Mesothelial cell of epicardium (in vitro differentiated cells): ENCODE results near the gene RLBP1. TPM values are rescaled to one million over a fixed set of nuclear protein-coding genes. Genes with fewer than 3 reads are reported as not detected.

Experiments
- DNase-seq, 2 experiments: peaks; one replicate each; pipeline ENCODE4 v3.0.0; 2021; ENCODE audit warnings: low spot score in 2 of 2; ENCODE audit not compliant: unreplicated experiment in 2 of 2
- H3K27ac Mint-ChIP-seq: 2 replicates; pipeline ENCODE4 v1.8.0; 2021; ENCODE audit warnings: mixed read lengths
- H3K27me3 Mint-ChIP-seq: 2 replicates; pipeline ENCODE4 v1.8.0; 2021; ENCODE audit warnings: low read depth, mixed read lengths
- H3K36me3 Mint-ChIP-seq: 2 replicates; pipeline ENCODE4 v1.8.0; 2021; ENCODE audit warnings: mixed read lengths
- H3K4me1 Mint-ChIP-seq: 2 replicates; pipeline ENCODE4 v1.8.0; 2021; ENCODE audit warnings: mixed read lengths
- H3K4me3 Mint-ChIP-seq: 2 replicates; pipeline ENCODE4 v1.8.0; 2021; ENCODE audit warnings: mild to moderate bottlenecking, moderate library complexity, mixed read lengths
- H3K9me3 Mint-ChIP-seq: 2 replicates; pipeline ENCODE4 v1.8.0; 2021; ENCODE audit warnings: mixed read lengths
- CTCF ChIP-seq: fragments of 200-600 bp; sonication (generic); IDR thresholded peaks from one replicate; pipeline ENCODE4 v1.5.0; 2021; ENCODE audit warnings: antibody characterized with exemption; ENCODE audit not compliant: unreplicated experiment
- total RNA-seq: library from RNA; stranded (reverse); gene quantifications from 3 replicates; pipeline ENCODE4 v1.2.1, GENCODE V29; 2021

RLBP1 gene
- total RNA-seq, 1 donor from 2014 or later, result not detected

GRCh38 chr15:89226359-89227221, 5.2 kb upstream of the RLBP1 start:
- Mint-ChIP-seq H3K27me3 (peaks cover 21% of the 10 kb centered on the region), H3K4me3 (no peak overlapping the region), H3K4me1 (no peaks in the 10 kb centered on the region), H3K36me3 (no peaks in the 10 kb centered on the region), H3K9me3 (no peaks in the 10 kb centered on the region), H3K27ac (no peak overlapping the region)
- no peak for TF ChIP-seq CTCF
- DNase-seq, result no peak

GRCh38 chr15:89225588-89225987, 4.2 kb upstream of the RLBP1 start:
- Mint-ChIP-seq H3K4me1 (no peaks in the 10 kb centered on the region), H3K36me3 (no peaks in the 10 kb centered on the region)

GRCh38 chr15:89218531-89218930, 2.8 kb downstream of the RLBP1 start:
- TF ChIP-seq CTCF, result no peak
- H3K4me1 Mint-ChIP-seq, result no peaks in the 10 kb centered on the region
- no peak overlapping the region for H3K4me3 Mint-ChIP-seq
- no peaks in the 10 kb centered on the region for H3K36me3 Mint-ChIP-seq
- no peak overlapping the region for H3K27ac Mint-ChIP-seq
- H3K27me3 Mint-ChIP-seq, result peaks cover 30% of the 10 kb centered on the region
- no peaks in the 10 kb centered on the region for H3K9me3 Mint-ChIP-seq
- no peak for DNase-seq

More at GRCh38 chr15:89225588-89225987, 4.2 kb upstream of the RLBP1 start:
- TF ChIP-seq CTCF, result no peak
- H3K9me3 Mint-ChIP-seq, result no peaks in the 10 kb centered on the region
- no peak overlapping the region for H3K4me3 Mint-ChIP-seq
- H3K27ac Mint-ChIP-seq, result no peak overlapping the region
- peaks cover 20% of the 10 kb centered on the region for H3K27me3 Mint-ChIP-seq
- no peak for DNase-seq

GRCh38 chr15:89217686-89218376, 3.5 kb downstream of the RLBP1 start:
- H3K27me3 Mint-ChIP-seq, result peaks cover 29% of the 10 kb centered on the region
- no peak for DNase-seq
- TF ChIP-seq CTCF, result no peak
- no peaks in the 10 kb centered on the region for H3K9me3 Mint-ChIP-seq
- H3K36me3 Mint-ChIP-seq, result no peaks in the 10 kb centered on the region
- H3K4me3 Mint-ChIP-seq, result no peak overlapping the region
- no peaks in the 10 kb centered on the region for H3K4me1 Mint-ChIP-seq
- H3K27ac Mint-ChIP-seq, result no peak overlapping the region

GRCh38 chr15:89217031-89217430, 4.3 kb downstream of the RLBP1 start:
- Mint-ChIP-seq H3K9me3 (no peaks in the 10 kb centered on the region), H3K36me3 (no peaks in the 10 kb centered on the region), H3K4me1 (no peaks in the 10 kb centered on the region), H3K4me3 (no peak overlapping the region), H3K27ac (no peak overlapping the region), H3K27me3 (peaks cover 25% of the 10 kb centered on the region)
- no peak for DNase-seq
- TF ChIP-seq CTCF, result no peak
